ENCODE data around the gene C22orf23.

Gene C22orf23

DNA sequence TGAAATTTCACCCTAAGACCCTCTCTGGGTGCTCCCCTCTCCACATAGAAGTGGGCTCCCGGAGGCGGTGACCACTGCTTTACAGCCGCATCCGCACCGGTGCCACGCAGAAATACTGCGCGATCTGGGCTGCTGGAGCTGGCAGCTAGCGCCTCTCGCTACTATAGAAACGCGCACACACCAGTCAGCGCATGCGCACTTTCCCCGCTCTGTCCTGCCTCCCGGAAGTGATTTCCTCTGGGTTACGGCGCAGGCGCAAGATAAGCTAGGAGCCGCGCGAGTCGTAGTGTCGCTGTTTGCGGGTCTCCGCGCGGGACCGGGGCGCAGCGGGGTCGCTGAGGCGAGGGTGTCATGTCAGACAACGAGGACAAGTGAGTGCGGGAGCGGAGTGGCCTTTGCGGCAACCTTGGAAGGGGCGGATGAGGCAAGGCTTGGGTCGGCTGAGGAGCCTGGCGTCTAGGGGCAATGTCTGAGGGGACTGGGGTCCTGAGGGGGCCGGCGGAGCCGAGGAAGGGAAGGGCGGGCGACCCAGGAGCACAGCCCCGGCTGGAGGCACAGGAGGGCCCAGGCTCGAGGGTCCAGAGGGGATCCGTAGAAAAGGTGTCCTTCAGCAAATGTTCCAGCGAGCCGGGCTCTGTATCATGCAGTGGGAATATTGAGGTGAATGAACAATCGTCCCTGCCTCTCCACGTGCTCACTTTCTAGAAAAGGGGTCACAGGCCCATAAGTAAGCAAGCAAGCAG is at the start of gene C22orf23, which contains the start of gene POLR2F:
TSS of gene C22orf23 (minus strand) at position 165 of the 743 bp plus-strand sequence. CDS start 452 bp downstream, outside the sequence.
TSS of gene POLR2F (plus strand) at position 263 of the 743 bp plus-strand sequence. CDS start at position 352, 89 bp downstream.
- peak; percentile 74 for DNase-seq (ENCODE audit: low read depth)
- TF ChIP-seq, protein P1, sequence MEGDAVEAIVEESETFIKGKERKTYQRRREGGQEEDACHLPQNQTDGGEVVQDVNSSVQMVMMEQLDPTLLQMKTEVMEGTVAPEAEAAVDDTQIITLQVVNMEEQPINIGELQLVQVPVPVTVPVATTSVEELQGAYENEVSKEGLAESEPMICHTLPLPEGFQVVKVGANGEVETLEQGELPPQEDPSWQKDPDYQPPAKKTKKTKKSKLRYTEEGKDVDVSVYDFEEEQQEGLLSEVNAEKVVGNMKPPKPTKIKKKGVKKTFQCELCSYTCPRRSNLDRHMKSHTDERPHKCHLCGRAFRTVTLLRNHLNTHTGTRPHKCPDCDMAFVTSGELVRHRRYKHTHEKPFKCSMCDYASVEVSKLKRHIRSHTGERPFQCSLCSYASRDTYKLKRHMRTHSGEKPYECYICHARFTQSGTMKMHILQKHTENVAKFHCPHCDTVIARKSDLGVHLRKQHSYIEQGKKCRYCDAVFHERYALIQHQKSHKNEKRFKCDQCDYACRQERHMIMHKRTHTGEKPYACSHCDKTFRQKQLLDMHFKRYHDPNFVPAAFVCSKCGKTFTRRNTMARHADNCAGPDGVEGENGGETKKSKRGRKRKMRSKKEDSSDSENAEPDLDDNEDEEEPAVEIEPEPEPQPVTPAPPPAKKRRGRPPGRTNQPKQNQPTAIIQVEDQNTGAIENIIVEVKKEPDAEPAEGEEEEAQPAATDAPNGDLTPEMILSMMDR (IDR thresholded peaks at IDR 0.05; ENCODE audit: control insufficient read depth, insufficient read depth, low read depth, low read length, missing control alignments), result no peak
- peak within 1 kb of the TSS; percentile 94 for H3K4me3 ChIP-seq (ENCODE audit: control insufficient read depth, low read depth, low read length)

DNA sequence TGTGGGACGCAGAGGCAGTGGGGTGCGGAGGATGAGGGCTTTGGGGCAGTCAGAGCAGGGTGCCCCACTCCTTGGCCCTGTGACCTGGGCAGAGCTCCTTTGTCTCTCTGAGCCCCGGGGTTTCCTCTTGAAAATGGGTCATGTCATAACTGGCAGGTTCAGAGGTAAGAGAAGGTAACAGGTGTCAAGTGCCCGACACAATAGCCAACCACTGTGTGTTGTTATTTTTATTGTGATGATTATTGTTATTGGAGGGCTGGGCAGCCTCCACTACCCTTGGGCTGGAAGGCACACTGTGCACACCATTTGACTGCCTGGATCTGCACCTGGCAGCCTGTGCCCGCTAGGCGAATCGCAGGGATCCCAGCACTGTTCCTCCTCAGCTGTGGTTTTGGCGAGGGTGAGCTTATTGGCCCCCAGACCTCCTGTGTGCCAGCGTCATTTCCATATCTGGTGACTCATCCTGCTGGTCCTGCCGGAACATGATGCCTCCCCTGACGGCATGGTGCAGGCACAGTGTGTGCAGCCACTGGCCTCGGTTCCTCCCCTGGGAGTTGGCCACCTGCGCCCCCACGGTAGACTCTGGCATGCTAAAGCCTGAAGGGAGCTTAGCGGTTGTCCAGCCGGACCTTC is 46.4 kb upstream of the C22orf23 start:
- no peak overlapping the region for H3K4me3 ChIP-seq (ENCODE audit: control insufficient read depth, low read depth, low read length)
- no peak for DNase-seq (ENCODE audit: low read depth)

DNA sequence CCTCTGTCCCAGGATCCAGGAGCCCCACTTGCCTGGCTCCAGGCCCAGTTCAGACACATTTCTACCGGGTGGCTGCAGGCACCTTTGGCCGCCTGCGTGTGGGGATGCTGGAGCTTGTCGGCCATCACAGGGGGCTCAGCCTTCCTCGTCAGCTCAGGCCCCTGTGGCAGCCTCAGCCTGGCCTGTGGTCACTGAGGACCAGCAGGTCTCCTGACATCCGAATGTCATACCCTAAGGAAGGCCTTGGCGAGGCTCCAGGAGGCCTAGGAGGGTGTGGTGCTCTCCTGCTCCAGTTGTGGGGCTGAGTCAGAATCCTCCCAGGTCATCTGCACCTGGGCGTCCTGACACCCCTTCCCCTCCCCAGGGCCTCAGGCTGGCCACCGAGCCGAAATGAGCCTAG is 45.8 kb upstream of the C22orf23 start:
- no peak for DNase-seq (ENCODE audit: low read depth)
- H3K4me3 ChIP-seq (ENCODE audit: control insufficient read depth, low read depth, low read length), result no peak overlapping the region

More for the DNA sequence above, 46.4 kb upstream of the C22orf23 start:
- TF ChIP-seq, protein P1 (IDR thresholded peaks at IDR 0.05; ENCODE audit: control insufficient read depth, insufficient read depth, low read depth, low read length, missing control alignments), result no peak

DNA sequence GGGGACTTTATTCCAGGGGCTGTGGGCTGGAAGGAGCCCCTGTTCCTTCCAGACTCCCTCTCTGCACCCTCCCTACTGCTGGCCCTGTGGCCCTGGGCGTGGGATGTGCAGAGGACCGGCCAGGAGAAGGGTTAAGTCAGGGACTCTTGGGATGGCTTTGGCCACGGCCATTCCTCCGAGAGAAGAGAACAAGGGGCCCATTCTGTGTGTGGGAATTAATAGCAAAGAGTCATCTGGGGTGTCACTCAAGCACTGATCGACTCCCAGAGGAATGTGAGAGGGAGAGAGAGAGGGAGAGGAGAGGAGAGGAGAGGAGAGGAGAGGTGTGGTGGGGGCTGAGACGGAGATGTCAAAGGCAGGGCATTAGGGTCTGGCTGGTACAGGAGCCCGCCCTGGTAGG is 45.1 kb upstream of the C22orf23 start:
- no peak overlapping the region for H3K4me3 ChIP-seq (ENCODE audit: control insufficient read depth, low read depth, low read length)
- TF ChIP-seq, protein P1 (IDR thresholded peaks at IDR 0.05; ENCODE audit: control insufficient read depth, insufficient read depth, low read depth, low read length, missing control alignments), result no peak
- DNase-seq (ENCODE audit: low read depth), result no peak

More for the DNA sequence above, 45.8 kb upstream of the C22orf23 start:
- TF ChIP-seq, protein P1 (IDR thresholded peaks at IDR 0.05; ENCODE audit: control insufficient read depth, insufficient read depth, low read depth, low read length, missing control alignments), result no peak

DNA sequence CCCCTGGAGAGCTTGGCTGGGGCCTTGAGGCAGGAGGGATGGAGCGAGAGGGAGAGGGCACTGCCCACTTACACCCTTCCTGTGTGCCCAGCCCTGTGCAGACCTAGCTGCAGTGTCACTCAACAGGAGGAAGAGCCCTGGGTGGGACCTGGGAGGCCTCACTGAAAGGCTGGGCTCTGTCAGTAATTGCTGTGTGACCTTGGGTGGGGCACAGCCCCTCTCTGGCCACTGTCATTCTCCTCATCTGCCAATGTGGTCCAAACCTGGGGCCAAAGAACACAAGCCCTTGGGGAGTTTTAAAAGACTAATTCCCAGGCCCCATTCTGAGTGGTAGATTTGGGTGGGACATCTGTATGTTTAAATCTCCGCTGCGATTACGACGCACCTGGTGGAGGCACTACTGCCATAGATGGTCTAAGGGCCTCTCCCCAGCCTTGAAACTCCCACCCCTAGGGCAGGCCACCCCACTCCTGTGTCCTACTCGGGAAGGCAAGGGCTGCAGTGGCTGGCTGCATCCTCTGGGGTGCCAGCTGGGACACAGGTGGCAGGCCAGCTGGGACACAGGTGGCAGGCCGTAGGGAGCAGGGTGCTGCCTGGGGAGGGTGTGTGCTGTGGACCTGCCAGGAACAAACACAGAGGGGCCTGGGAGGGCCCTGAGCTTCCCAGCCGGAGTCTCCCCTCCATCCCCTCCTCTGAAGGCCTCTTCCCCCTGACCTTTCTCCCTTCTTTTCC is 43.3 kb upstream of the C22orf23 start:
- DNase-seq (ENCODE audit: low read depth), result no peak
- TF ChIP-seq, protein P1 (IDR thresholded peaks at IDR 0.05; ENCODE audit: control insufficient read depth, insufficient read depth, low read depth, low read length, missing control alignments), result no peak
- H3K4me3 ChIP-seq (ENCODE audit: control insufficient read depth, low read depth, low read length), result no peak overlapping the region

DNA sequence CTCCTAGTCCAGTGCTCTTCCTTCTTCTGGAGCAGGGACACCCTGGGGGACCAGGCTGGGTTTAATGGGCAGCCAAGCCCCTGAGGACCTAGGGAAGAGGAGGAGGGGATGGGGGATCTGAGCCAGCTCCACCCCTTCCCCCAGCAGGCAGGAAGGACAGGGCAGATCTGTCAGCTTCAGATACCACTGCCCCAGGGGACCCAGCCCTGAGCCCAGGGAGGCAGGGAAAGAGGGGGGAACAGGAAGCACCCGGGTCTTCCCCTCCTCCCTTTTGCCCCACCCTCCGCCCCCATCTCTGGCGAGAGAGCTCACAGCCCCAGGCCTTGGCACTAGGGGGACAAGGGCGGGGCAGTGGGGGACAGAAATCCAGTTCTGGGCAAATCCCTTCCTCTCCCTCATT is 42.7 kb upstream of the C22orf23 start:
- TF ChIP-seq, protein P1 (IDR thresholded peaks at IDR 0.05; ENCODE audit: control insufficient read depth, insufficient read depth, low read depth, low read length, missing control alignments), result no peak
- DNase-seq (ENCODE audit: low read depth), result no peak
- H3K4me3 ChIP-seq (ENCODE audit: control insufficient read depth, low read depth, low read length), result no peak overlapping the region

All from AG09309 (cell line).